Mammary epithelial cell (primary cell): ENCODE data around the gene CDC40.

Source experiments
- EZH2 ChIP-seq: IDR thresholded peaks from 2 replicates; pipeline ENCODE4 v1.6.1; 2012; ENCODE audit warnings: low read length, inconsistent platforms, borderline replicate concordance
- TF ChIP-seq, protein P1 (sequence below), 2 donors: IDR thresholded peaks in 1 of 2; conservative IDR thresholded peaks in 1 of 2; 2 replicates each; pipeline ENCODE4 v1.5.1; 2011 to 2012; ENCODE audit warnings: inconsistent platforms in 2 of 2, low read length in 2 of 2, mild to moderate bottlenecking in 2 of 2, control low read depth in 1 of 2, low read depth in 1 of 2; ENCODE audit not compliant: insufficient read depth in 1 of 2; ENCODE audit errors: extremely low read depth in 1 of 2

DNA sequence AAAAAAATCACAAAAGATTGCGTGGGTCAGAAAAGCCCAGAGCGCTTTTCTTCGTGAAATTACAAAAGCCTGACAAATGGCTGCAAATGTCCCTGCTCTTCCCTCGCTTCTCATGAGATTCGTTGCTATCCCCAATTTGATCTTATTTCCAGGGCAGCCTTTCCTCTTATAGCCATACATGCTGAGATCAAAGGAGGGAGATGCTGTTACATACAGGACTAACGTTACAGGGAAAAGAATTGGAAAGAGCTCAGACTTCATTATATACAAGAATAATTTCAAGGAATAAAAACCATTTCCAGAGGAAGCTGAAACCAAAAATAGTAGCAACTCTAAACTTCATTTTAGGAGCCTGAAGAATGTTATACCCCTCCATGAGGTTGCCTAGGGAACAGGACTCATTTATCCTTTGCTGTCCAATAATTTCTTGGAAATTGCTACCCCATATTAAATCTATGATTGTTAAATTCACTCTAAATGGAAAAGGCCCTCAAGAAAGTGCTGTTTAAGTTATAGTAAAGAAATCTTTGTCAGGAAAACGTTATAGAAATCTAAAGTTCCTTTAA is 97.0 kb downstream of the CDC40 start:
- TF ChIP-seq, protein P1, sequence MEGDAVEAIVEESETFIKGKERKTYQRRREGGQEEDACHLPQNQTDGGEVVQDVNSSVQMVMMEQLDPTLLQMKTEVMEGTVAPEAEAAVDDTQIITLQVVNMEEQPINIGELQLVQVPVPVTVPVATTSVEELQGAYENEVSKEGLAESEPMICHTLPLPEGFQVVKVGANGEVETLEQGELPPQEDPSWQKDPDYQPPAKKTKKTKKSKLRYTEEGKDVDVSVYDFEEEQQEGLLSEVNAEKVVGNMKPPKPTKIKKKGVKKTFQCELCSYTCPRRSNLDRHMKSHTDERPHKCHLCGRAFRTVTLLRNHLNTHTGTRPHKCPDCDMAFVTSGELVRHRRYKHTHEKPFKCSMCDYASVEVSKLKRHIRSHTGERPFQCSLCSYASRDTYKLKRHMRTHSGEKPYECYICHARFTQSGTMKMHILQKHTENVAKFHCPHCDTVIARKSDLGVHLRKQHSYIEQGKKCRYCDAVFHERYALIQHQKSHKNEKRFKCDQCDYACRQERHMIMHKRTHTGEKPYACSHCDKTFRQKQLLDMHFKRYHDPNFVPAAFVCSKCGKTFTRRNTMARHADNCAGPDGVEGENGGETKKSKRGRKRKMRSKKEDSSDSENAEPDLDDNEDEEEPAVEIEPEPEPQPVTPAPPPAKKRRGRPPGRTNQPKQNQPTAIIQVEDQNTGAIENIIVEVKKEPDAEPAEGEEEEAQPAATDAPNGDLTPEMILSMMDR (conservative IDR thresholded peaks at IDR 0.05 in 1 of 2, IDR thresholded peaks at IDR 0.05 in 1 of 2; ENCODE audit: extremely low read depth in 1 of 2, insufficient read depth in 1 of 2, low read depth in 1 of 2, low read length in 2 of 2) = no peak
- no peak for TF ChIP-seq EZH2
